Mesothelial cell of epicardium (in vitro differentiated cells): ENCODE data around the gene MLC1. TPM values are rescaled to one million over a fixed set of nuclear protein-coding genes. Genes with fewer than 3 reads are reported as not detected.

Experiments
- DNase-seq, 2 experiments: peaks; one replicate each; pipeline ENCODE4 v3.0.0; 2021; ENCODE audit warnings: low spot score in 2 of 2; ENCODE audit not compliant: unreplicated experiment in 2 of 2
- H3K27ac Mint-ChIP-seq: 2 replicates; pipeline ENCODE4 v1.8.0; 2021; ENCODE audit warnings: mixed read lengths
- H3K27me3 Mint-ChIP-seq: 2 replicates; pipeline ENCODE4 v1.8.0; 2021; ENCODE audit warnings: low read depth, mixed read lengths
- H3K36me3 Mint-ChIP-seq: 2 replicates; pipeline ENCODE4 v1.8.0; 2021; ENCODE audit warnings: mixed read lengths
- H3K4me1 Mint-ChIP-seq: 2 replicates; pipeline ENCODE4 v1.8.0; 2021; ENCODE audit warnings: mixed read lengths
- H3K4me3 Mint-ChIP-seq: 2 replicates; pipeline ENCODE4 v1.8.0; 2021; ENCODE audit warnings: mild to moderate bottlenecking, moderate library complexity, mixed read lengths
- H3K9me3 Mint-ChIP-seq: 2 replicates; pipeline ENCODE4 v1.8.0; 2021; ENCODE audit warnings: mixed read lengths
- CTCF ChIP-seq: fragments of 200-600 bp; sonication (generic); IDR thresholded peaks from one replicate; pipeline ENCODE4 v1.5.0; 2021; ENCODE audit warnings: antibody characterized with exemption; ENCODE audit not compliant: unreplicated experiment
- total RNA-seq: library from RNA; stranded (reverse); gene quantifications from 3 replicates; pipeline ENCODE4 v1.2.1, GENCODE V29; 2021

Gene MLC1
- total RNA-seq, 1 donor from 2014 or later, result 2.1 TPM

GRCh38 chr22:50063589-50064393 is 21.4 kb downstream of the MLC1 start:
- Mint-ChIP-seq H3K4me1 (peaks cover 26% of the 10 kb centered on the region), H3K27ac (no peak overlapping the region), H3K9me3 (no peaks in the 10 kb centered on the region), H3K4me3 (no peak overlapping the region), H3K36me3 (no peaks in the 10 kb centered on the region), H3K27me3 (peaks cover 5% of the 10 kb centered on the region)
- DNase-seq, result no peak
- TF ChIP-seq CTCF, result no peak

- H3K9me3 Mint-ChIP-seq, result no peaks in the 10 kb centered on the region
- no peak for DNase-seq
- no peaks in the 10 kb centered on the region for H3K36me3 Mint-ChIP-seq
- H3K27ac Mint-ChIP-seq, result no peak overlapping the region
- TF ChIP-seq CTCF, result no peak
- H3K4me3 Mint-ChIP-seq, result no peak overlapping the region
- H3K4me1 Mint-ChIP-seq, result peaks cover 27% of the 10 kb centered on the region
- peaks cover 7% of the 10 kb centered on the region for H3K27me3 Mint-ChIP-seq
Measured at GRCh38 chr22:50062509-50063135, 22.6 kb downstream of the MLC1 start.

- Mint-ChIP-seq H3K36me3 (no peaks in the 10 kb centered on the region), H3K4me3 (no peak overlapping the region), H3K9me3 (no peaks in the 10 kb centered on the region), H3K27ac (no peak overlapping the region), H3K4me1 (peaks cover 27% of the 10 kb centered on the region), H3K27me3 (peaks cover 7% of the 10 kb centered on the region)
- TF ChIP-seq CTCF, result no peak
- DNase-seq, result no peak
Measured at GRCh38 chr22:50061824-50062355, 23.3 kb downstream of the MLC1 start.

GRCh38 chr22:50061141-50061823 is 23.9 kb downstream of the MLC1 start:
- TF ChIP-seq CTCF, result no peak
- Mint-ChIP-seq H3K4me1 (peaks cover 27% of the 10 kb centered on the region), H3K27me3 (peaks cover 7% of the 10 kb centered on the region), H3K36me3 (no peaks in the 10 kb centered on the region), H3K4me3 (no peak overlapping the region), H3K9me3 (no peaks in the 10 kb centered on the region), H3K27ac (no peak overlapping the region)
- no peak for DNase-seq

GRCh38 chr22:50060441-50061140 is 24.6 kb downstream of the MLC1 start:
- H3K4me1 Mint-ChIP-seq, result peaks cover 27% of the 10 kb centered on the region
- no peak for TF ChIP-seq CTCF
- H3K4me3 Mint-ChIP-seq, result no peak overlapping the region
- H3K27ac Mint-ChIP-seq, result no peak overlapping the region
- no peak for DNase-seq
- H3K9me3 Mint-ChIP-seq, result no peaks in the 10 kb centered on the region
- H3K36me3 Mint-ChIP-seq, result no peaks in the 10 kb centered on the region
- H3K27me3 Mint-ChIP-seq, result peaks cover 10% of the 10 kb centered on the region
